HG03457 (cell line): ENCODE results near the gene OTC.

Source experiments
- ATAC-seq: cut with Tn5 transposase; IDR thresholded peaks from one replicate; pipeline ENCODE4 v1.9.1; 2021; ENCODE audit warnings: moderate number of reproducible peaks; ENCODE audit not compliant: unreplicated experiment

OTC gene

GRCh38 chrX:38462257-38462656 lies 109.9 kb downstream of the OTC start:
- ATAC-seq, result no peak

- ATAC-seq, result no peak
Measured at GRCh38 chrX:38465686-38466085, 113.3 kb downstream of the OTC start.

GRCh38 chrX:38468563-38469157 lies 116.3 kb downstream of the OTC start:
- no peak for ATAC-seq
